SH-SY5Y (cell line): ENCODE data around the gene TM9SF3.

Experiments
- GATA2 ChIP-seq: IDR thresholded peaks from 2 replicates; pipeline ENCODE4 v1.6.1; 2011; ENCODE audit warnings: mild to moderate bottlenecking, low read depth, low read length
- GATA3 ChIP-seq: IDR thresholded peaks from 2 replicates; pipeline ENCODE4 v1.6.1; 2011; ENCODE audit warnings: low read depth, mild to moderate bottlenecking, low read length, moderate library complexity

GRCh38 chr10:96529634-96530279 lies 57.1 kb downstream of the TM9SF3 start:
- TF ChIP-seq GATA3 = no peak
- no peak for TF ChIP-seq GATA2
